GM19455 (cell line): ENCODE results near the gene RIMS4.
"Not testable (repeated sequence)": the region's sequence is repeated elsewhere in the genome, so short reads cannot be mapped to it uniquely, and the experiment has no call there.

Experiments used
- ATAC-seq: cut with Tn5 transposase; IDR thresholded peaks from one replicate; pipeline ENCODE4 v1.9.1; 2021; ENCODE audit not compliant: unreplicated experiment

The RIMS4 gene

GRCh38 chr20:44830995-44831394, 20.6 kb upstream of the RIMS4 start:
- no peak for ATAC-seq

- ATAC-seq = no peak
Observed at GRCh38 chr20:44830523-44830922, 20.2 kb upstream of the RIMS4 start.

DNA sequence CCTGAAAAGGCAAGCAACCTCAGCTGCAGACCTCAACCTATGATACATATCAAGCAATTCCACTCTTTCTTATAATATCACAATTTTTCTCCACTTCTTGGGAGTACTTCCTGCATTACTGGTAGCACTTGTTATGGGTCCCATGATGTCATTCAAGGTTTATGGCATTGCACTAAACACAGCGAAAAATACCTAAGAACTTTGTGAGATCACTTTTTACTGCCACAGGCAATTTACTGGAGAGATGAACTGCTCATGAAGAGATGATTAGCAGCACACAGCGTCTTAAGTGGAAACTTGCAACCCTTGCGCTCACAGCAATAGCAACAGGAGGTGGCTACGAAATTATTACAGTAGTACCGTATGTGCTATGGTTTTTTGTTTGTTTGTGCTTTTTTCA, 19.3 kb upstream of the RIMS4 start:
- ATAC-seq = no peak

DNA sequence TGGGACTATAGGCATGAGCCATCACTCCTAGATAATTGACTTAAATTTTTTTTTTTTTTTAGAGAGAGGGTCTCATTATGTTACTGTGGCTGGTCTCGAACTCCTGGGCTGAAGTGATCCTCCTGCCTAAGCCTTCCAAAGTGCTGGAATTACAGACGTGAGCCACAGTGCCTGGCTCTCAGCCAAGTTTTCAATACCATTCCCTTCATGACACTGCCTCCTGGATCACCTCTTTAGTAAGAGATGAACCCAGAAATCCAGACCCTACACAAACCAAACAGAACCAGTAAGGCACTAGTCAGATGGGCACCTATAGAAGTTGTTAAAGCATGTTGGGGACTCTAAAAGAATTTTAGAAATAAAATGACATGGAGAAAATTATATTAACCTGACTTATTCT, 18.3 kb upstream of the RIMS4 start:
- no peak for ATAC-seq

DNA sequence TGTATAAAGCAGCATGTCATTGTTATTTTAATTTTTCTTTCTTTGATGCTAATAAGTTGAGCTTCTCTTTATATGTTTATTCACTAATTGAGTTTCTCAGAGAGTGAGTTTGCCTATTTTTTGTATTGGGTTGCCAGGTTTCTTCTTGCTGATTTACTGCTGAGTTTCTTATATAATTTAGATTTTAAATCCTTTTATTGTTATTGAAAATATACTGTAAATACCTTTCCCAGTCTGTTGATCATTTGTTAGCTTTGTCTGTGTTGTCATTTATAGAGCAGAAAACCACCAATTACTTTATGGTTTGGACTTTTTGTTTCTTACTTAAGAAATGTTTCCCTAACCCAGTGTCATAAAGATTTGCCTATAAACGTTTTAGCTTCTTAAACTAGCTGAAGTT, 17.1 kb upstream of the RIMS4 start:
- no peak for ATAC-seq

DNA sequence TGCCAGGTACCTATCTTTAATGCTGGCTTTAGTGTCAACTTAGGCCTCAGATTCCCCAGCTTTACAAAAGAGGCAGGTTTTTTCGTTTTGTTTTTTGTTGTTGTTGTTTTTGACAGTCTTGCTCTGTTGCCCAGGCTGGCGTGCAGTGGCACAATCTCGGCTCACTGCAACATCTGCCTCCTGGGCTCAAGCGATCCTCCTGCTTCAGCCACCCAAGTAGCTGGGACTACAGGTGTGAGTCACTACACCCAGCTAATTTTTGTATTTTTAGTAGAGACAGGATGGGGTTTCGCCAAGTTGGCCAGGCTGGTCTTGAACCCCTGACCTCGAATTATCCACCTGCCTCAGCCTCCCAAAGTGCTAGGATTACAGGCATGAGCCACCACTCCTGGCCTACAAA, 11.2 kb upstream of the RIMS4 start:
- ATAC-seq = not testable (repeated sequence)

DNA sequence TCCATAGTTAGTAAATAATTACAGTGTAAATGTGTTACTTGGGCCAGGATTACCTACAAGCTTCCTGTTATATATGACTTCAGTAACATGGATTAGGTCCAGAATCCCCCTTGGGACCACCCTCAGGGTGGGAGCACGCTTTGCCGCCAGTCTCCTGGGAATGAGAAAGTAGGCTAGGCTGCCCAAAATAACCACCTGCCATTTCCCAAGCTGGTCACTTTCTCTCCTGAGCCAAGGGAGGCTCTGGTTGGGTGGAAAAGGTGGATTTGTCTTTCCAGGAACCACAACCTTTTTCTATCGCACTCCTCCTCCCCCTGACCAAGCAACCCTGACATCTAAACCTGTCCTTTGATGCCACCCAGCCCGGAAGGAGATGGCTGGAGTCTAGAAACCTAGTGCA, 9.6 kb upstream of the RIMS4 start:
- no peak for ATAC-seq

GRCh38 chr20:44817143-44817910, 7.0 kb upstream of the RIMS4 start:
- no peak for ATAC-seq

DNA sequence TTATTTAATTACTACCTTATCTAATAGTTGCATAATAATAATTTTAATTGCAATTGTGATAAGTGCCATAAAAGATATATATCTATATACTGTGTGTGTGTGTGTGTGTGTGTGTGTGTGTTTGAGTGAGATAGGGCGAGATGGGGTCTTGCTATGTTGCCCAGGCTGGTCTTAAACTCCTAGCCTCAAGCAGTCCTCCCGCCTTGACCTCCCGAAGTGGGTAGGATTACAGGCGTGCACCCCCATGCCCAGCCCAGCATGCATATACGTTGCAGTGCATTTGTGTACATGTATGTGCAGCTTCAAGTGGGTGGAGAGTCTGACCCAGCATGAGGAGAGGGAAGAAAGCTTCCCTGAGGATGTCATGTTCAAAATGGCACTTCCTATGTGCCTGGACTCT, 4.6 kb upstream of the RIMS4 start:
- ATAC-seq = no peak

DNA sequence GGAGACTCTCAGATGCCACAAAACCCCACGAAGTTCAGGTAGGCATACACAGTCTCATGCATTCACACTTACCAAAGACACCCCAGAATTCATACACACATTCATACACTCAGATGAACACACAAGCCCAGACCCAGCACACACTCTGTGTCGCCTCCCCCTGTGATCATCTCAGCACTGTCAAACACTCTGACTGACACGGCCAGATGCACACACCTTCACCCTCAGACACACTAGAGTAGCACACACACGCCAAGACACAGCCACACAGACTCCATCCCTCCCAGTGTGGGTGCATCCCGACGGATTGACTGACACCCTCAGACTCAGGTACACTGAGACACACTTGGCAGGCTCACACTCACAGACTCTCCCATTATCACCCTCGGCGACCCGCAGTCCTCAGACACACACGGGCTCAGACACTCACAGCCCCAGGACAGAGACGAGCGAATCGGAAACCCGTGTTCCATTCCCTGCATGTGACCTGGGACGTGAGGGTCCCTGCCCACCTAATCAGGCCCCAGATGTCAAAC, 872 bp upstream of the RIMS4 start:
- no peak for ATAC-seq

DNA sequence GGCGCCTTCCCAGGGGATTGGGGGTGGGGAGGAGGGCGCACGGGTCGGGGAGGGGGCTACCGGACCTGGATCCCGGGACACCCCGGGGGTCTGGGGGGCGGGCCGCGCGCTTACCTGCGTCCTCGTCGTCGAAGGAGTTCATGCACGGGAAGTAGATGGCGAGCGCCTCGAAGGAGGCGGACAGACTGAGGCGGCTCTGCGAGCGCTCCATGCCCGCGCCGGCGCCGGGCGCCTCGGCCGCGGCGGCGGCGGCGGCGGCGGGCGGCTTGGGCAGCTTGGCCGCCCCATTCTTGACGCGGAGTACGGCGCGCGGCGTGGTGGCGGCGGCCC, 320 bp downstream of the RIMS4 start:
- ATAC-seq = no peak

GRCh38 chr20:44809380-44810060, 826 bp downstream of the RIMS4 start:
- no peak for ATAC-seq

DNA sequence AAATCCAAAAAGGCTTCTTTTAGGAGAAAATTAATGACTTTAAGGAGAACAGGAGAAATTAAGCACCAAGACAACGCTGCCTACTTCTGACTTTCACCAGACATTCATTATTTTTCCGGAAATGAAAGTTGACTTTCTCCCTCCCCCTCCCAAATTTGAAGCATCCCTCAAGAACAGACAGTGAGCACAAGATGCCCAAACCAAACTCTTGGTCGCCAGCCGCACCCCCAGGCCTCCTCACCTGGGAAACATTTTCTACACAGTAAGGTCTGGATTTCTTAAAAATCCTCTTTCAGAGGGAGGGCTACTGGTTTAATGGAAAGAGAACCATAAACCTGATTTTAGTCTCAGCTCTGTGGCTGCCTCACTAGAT, 2.7 kb downstream of the RIMS4 start:
- ATAC-seq = no peak

GRCh38 chr20:44807051-44807683, 3.2 kb downstream of the RIMS4 start:
- ATAC-seq = no peak

- no peak for ATAC-seq
Observed at GRCh38 chr20:44805979-44806620, 4.2 kb downstream of the RIMS4 start.

DNA sequence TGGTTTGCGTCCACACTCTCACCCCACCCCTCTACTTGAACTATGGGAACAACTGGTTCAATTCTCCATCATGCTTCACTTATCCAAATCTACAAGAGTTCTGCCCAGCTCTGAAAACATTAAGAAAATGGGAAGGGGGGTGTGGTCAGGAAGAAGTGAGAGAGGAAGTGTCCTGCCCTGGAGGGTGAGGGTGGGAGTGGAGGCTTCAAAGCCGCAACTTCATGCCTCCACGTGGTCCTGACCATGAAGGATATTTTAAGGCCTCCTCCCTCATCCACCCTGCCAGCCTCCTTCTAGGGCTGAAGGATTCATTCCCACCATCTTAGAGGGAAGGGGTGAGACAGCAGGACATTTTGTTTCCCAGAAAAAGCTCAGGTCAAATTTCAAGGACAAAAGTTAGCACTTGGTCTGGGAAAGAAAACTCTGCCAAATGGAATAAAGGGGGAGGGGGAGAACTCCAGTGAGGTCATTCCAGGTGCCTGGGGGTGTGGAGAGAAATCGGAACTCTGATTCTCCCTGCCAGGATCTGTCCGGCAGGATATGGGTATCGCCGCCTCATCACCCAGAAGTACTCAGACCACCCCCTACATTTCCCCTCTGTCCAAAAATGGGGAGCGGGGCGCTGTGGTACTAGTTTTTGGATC, 4.9 kb downstream of the RIMS4 start:
- ATAC-seq = no peak

GRCh38 chr20:44803383-44803941, 6.9 kb downstream of the RIMS4 start:
- ATAC-seq = no peak

DNA sequence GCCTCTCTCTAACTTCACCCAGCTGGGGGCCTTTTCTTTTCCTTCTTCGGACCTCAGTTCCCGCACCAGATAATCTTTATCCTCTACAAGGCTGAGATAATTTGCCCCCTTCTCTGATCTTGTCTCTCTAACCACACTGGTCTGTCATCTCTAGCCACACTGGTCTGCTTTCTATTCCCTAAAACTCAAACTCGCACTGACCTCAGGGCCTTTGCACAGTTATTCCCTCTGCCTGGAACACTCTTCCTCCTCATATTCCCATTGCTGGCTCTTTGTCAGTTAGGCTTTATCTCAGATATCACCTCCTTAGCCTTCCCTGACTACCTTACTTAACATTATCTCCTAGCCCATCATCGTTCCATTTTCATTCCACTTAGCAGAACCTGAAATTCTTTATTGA, 7.6 kb downstream of the RIMS4 start:
- no peak for ATAC-seq

GRCh38 chr20:44800391-44801046, 9.8 kb downstream of the RIMS4 start:
- ATAC-seq = no peak

GRCh38 chr20:44799691-44800090, 10.7 kb downstream of the RIMS4 start:
- ATAC-seq = no peak
